ENCODE data around the gene BBS9.

Gene BBS9

DNA sequence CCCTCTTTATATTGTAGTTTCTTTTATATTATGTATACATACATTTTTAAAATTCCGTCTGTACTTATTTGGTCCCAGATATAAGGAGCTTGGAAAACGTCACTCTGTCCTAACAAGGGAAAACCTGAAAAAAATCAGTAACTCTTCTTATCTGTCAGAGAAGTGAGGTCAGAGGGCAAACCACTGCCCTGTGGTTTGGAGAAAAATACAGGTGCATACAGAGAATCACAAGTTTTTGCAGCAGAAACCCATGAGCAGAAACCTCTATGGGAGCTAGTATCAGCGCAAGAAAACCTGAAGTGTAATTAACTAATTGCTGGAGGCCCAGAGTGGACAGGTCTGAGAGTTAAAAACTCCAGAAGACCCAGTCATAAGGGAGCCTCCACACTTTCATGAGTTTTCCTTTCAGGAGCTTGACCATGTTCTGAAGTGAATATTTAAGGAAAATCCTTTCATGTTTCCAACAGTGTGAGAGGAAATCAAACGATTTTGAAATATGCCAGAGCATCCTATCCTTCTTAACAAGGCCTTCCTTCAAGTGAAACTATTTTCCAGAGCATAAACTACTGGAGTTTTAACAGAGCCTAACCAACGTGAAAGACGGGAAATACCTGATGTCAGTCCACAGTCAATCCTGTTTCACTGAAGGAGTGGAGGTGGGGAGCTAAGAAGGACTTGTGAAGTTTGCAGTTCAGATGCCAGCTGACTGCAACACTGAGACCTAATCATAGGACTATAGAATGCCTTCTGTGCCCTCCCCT lies 485.2 kb downstream of the BBS9 start:
- no peak for DNase-seq (ENCODE audit: low read depth)

DNA sequence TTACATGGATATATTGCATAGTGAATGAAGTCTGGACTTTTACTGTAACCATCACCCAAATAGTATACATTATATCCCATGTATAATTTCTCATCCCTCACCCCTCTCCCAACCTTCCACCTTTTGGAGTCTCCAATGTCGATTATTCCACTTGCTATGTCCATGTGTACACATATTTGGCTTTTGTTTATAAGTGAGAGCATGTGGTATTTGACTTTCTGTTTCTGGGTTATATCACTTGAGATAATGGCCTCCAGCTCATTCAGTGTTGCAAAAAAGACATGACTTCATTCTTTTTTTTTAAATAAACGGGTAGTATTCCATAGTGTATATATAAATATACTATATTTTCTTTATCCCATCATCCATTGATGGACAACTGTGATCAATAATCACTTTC lies 487.4 kb downstream of the BBS9 start:
- no peak for DNase-seq (ENCODE audit: low read depth)

DNA sequence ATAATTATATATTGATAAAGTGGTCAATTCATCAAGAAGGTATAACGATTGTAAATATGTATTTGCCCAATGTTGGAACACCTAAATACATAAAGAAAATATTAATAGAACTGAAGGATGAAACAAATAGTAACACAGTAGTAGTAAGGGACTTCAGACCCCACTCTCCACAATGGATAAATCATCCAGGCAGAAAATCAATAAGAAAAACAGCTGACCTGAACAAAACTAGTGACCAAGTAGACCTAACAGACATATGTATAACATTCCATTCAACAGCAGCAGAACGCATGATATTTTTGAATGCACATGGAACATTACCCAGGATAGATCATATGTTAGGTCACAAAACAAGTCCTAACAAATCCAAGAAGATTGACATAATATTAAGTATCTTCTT lies 489.9 kb downstream of the BBS9 start:
- no peak for DNase-seq (ENCODE audit: low read depth)

DNA sequence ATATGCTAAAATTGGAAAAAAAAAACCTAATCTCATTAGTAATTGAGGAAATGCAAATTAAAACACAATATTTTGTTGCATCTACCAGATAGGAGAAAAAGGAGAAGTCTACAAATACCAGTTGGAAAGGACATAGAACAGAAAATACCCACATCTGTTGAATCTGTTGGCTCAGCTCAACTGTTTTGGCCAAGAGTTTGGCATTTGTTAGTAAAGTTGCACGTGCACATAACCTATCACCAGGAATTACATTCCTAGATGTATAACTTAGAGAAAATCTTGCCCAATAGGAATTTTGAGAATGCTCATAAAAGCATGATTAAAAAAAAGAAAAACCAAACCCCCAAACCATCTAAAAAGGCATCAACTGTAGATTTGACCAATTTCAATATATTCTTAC lies 493.9 kb downstream of the BBS9 start:
- no peak for DNase-seq (ENCODE audit: low read depth)

DNA sequence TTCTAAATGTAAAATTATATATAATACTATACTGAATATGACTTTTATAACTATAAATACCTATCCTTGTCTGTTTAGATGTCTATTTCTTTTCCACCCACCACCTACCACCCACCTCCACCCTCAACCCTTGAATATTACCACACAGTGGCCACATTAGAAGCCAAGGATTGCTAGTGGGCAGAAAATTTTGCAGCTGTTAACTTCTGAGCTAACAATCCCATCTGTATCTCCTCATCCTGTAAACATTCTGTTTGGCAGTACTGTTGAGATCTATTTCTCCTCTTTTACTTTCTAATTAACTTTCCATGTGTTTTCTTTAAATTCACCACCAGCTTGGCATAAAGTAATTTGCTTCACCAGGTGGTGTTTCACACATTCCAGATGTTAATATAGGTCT lies 494.9 kb downstream of the BBS9 start:
- no peak for DNase-seq (ENCODE audit: low read depth)

DNA sequence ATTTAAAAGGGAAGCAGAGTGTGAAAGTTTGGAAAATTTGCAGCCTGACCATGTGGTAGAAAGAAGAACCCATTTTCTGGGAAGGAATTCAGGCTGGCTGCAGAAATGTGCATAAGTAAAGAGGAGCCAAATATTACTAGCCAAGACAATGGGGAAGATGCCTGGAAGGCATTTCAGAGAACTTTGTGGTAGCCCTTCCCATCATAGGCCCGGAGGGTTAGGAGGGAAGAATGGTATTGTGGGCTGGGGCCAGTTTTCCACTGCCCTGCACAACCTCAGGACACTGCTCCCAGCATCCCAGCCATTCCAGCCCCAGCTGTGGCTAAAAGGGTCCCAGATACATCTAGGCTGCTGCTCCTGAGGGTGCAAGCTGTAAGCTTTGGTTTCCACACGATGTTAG lies 497.5 kb downstream of the BBS9 start:
- no peak for DNase-seq (ENCODE audit: low read depth)

DNA sequence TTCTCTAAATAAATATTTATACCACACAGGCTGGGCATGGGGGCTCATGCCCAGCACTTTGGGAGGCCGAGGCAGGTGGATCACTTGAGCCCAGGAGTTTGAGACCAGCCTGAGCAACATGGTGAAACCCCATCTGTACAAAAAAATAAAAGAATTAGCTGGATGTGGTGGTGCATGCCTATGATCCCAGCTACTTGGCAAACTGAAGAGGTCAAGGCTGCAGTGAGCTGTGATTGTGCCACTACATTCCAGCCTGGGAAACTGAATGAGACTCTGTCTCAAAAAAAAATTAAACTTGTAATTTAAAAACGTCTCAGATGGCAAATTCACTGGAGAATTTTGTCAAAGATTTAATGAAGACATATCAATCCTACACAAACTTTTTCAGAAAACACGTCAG lies 498.4 kb downstream of the BBS9 start:
- DNase-seq (ENCODE audit: low read depth): no peak

DNA sequence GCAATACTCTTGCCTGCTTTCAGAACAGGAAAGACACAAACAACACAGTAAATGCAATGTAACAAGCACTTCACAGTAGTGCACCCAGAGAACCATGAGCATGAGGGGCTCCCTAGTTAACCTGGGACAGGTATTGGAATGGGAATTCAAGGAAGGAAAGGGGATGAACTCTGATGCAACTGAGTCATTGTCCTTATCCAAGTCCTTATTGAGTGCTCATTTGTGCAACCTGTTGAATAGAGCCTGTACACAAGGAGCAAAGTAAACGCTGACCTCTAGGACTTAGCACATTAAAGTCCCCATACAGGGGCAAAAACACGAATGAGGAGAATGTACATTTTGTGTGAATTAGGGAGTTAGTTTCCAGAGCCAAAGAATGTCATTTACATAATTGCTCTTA lies 499.5 kb downstream of the BBS9 start:
- no peak for DNase-seq (ENCODE audit: low read depth)

DNA sequence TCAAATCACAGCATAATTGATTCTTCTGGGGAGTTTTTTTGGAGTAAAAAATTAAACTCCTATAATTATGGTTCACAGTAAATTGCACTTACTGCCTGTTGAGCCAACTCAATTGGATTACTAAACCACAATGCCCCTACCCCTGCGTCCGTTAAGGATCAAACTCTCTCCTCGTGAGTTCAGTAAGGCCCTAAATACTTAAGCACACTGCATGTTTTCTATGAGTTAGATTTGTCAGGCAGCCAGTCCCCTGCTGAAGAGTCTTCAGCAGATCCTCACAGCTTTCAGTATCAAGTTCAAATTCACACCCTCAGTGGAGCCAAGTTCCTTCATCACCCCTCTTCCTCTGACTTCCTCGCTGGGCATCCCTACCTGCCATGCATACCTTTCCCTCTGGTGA lies 501.0 kb downstream of the BBS9 start:
- DNase-seq (ENCODE audit: low read depth): no peak

DNA sequence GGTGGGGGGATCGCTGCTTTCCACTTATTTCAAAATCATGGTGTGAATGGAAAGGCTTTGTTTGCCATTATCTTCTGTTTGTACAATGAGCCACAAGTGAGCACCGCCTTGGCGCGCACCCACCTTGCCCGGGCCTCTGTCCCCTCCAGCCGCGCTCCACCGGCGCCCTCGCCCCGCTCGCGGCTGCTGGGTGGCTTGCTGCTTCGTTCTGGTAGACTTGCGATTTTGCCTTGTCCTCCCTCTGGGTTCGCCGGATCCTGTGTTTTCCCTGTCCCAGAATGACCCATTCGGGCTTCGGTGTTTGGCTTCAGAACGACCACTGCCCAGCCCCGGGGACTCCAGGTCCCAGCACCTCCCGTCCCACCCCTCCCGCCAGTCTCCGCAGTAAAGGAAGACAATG lies 503.0 kb downstream of the BBS9 start:
- DNase-seq (ENCODE audit: low read depth): no peak

DNA sequence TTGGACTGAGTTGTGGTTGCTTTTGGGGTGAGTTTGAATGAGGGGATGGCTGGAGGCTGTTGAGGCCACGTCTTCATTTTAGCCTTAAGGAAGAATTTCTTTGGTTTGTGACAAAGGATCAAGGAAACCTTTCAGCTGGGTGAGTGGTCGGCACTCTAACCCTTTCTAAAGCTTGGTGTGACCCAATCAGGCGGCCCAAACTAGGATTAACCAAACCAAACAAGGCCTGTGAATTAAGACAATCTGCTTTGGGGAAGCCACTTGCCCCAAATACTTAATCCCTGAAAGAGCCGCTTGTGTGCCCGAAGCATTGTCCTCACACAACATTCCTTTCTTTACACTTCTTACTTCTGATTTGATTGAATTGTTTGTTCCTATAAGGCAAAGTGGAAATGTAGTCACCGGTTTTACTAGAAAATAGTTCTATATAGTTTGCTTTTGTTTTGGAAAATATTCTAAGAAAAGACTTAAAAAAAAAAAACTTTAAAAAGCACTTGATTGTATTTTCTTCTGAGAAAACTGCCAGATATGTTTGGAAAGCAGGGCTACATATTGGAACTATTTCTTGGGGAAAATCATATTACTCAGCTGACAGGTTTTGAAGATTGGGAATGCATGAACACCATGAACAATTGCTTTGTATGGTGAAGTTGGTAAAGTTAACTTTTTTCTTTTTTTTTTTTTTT lies 503.6 kb downstream of the BBS9 start:
- DNase-seq (ENCODE audit: low read depth): no peak

DNA sequence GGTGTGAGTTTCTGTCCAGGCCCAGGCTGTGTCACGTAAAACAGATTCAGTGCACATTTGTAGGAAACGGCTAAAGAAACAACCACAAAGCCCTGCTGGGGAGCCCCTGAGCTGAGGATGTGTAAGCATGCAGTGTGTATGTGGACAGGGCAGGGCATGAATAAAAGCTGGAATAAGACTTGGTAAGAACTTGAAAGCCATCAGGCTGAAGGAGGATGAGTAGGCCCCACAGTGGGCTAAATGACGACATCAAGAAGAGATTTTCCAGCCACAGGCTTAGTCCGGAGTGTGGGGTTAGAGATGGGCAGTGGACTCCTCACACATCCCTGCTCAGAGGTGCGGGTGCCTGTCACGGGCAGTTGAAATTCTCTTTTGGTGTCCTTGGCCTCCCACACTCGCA lies 505.2 kb downstream of the BBS9 start:
- no peak for DNase-seq (ENCODE audit: low read depth)

DNA sequence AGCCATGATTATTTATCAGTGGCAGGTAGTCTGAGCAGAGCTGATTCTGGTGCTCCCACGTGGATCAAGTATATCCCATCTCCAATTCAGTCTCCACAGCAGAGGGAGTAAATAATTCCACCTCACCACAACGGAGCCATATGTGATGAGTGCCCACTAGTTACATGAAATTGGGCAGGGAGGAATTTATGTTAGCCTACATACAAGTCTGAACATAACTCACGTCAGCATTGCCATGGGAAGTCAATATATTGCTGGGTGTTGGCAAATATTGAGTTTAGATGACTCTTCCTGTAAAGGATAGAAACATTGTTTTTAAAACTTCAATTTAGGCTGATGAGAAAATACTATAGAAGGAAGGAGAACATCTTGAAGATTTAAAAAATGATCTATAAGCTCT lies 507.0 kb downstream of the BBS9 start:
- DNase-seq (ENCODE audit: low read depth): no peak

DNA sequence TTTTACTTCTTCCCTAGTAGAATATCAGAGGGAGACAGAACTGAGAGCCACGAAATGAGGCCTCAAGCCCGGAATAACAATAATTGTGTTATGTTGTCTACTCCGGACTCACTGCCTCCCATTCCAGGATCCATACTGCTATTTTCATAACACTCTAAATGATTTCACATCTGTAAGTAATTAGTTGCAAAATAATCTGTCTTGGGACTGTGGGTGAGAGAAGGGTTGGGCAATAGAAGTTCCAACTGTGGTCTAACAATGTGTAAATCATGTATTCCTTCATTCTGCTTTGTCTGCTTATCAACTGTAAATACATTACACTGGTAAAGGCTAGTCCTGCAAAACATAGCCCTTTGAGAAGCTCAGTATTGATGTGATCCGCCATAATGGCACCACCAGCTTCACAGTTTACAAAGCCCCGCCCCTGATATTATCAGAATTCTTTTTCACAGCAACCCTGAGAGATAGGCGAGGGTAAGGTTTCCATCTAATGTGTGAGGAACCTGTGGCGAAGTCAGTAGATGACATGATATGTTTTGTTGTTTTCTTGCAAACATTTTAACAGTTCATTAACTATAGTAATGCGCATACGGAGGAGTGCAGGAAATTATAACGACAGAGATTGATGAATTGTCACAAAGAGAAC lies 510.3 kb downstream of the BBS9 start:
- no peak for DNase-seq (ENCODE audit: low read depth)

DNA sequence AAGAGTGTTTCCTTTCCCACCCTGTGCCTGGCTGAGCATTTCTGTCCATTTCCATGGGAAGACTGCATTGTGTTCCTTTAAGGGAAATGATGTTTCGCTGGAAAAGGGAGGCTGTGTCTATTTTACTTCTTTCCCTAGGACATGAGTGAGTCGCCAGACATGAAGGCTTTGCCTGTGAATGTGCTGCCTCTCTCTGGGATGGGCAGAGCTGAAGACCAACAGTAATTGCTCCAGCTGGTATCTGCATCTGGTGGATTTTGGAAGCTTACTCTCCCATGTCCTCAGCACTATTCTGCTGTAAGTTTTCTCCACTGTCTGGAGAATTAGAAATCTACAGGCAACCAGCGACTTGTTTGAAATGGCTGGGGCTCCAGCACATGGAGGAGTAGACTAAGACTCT lies 511.4 kb downstream of the BBS9 start:
- DNase-seq (ENCODE audit: low read depth): no peak

DNA sequence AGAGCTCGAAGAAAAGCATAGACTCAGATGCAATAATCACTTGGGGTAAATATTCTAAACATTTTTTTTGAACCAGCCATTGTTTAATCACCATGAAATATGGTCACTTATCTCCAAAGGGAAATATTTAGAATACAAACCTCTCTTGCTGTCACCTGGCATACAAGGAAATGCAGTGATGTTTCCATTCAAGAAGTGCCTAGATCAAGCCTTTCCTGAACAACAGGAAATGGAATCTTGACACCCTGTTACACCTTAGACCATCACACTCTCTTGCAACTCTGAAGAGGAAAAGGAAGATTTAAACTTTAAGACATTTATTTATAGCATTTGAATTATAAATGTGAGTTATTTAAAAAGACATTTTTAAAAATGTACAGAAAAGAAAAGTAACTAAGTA lies 512.9 kb downstream of the BBS9 start:
- no peak for DNase-seq (ENCODE audit: low read depth)

DNA sequence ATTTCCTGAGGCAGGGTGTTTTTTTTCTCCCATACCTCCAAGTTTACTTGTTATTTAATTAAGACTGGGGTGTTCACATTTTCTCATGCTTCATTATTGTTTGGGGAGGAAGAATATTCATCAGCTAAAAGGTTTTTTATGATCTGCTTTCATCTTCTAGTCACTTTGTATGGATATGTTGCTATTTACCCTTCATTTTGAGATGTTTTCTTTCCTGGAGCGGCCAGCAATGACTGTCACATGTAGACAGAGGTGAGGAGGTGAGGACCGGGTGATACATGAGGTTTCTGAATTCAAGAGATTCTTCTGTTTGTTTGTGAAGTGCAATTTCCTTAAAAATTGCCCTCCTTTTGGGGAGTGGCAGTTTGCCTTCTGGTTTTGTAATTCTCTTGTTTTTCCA lies 514.2 kb downstream of the BBS9 start:
- DNase-seq (ENCODE audit: low read depth): no peak

DNA sequence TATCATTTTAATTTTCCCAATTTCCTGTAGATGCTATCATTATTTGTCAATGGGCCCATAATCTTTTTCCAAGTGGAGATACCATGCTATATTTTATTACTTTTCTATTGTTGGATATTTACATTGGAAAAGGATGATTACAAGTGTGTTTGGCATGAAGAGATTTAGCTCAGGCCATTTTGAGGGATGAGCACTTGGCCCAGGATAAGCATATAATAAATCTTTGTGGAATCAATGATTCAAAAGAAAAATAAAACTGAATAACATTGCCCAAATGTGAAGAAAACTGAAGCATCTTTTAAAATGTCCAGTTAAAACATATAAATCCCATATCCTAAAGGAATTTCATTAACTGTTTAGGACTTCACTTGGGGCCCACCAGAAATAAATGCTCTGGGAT lies 515.1 kb downstream of the BBS9 start:
- no peak for DNase-seq (ENCODE audit: low read depth)

DNA sequence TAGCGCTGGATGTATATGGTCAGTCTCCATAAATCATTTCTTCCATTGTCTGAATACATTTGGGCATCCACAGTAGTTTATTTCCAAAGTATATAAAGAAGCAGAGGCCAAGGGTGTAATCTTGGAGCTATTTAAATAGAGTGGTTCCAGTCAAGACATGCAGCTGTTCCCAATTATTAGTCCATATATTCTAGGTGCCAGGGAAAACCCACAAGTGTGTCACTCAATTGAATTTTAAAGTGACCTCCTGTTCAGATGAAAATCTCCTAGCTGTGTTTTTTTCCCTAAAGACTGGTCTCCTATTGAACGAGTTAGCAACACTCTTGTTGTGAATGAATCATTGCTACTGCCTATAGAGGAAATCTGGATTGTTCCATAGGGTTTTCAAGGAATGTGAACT lies 515.7 kb downstream of the BBS9 start:
- no peak for DNase-seq (ENCODE audit: low read depth)

DNA sequence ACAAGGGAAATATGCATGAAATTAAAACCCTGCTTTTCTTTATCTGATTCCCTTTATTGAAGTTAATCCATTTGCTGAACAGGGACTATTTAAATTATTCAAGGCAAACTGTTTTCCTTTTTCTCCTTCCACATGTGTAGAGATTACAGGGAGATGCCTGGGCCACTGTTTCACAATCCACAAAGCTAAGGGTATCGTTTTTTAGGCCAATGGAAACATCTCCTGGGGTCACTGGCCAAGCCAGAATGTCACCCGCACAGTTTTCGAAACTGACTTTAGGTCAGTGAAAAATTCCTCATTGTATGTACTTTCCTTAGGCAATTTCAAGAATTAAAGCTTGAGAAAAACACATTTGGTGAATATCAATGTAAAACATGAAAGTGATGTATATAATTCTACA lies 516.8 kb downstream of the BBS9 start:
- no peak for DNase-seq (ENCODE audit: low read depth)

DNA sequence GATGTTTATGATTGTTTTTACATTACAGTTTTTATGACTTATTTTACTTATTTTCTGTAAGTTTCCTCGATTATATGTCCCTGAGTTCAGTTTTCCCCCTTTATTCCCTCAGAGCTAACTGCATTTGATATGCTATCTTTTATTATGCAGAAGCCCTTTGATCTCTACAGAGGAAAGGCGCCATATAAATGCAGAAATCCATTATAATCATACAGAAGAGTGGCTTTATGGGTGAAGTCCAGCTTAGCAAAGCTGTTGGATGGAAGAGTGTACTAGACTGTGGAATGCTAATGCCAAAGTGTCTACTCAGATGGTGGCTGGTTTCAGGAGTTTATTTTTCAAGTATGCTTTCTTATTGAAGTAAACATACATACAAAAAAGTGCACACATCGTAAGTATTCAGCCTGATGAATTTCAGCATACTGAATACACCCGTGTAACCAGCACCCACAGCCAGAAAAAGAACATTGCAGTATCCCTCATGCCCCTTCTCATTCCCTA lies 517.6 kb downstream of the BBS9 start:
- no peak for DNase-seq (ENCODE audit: low read depth)

DNA sequence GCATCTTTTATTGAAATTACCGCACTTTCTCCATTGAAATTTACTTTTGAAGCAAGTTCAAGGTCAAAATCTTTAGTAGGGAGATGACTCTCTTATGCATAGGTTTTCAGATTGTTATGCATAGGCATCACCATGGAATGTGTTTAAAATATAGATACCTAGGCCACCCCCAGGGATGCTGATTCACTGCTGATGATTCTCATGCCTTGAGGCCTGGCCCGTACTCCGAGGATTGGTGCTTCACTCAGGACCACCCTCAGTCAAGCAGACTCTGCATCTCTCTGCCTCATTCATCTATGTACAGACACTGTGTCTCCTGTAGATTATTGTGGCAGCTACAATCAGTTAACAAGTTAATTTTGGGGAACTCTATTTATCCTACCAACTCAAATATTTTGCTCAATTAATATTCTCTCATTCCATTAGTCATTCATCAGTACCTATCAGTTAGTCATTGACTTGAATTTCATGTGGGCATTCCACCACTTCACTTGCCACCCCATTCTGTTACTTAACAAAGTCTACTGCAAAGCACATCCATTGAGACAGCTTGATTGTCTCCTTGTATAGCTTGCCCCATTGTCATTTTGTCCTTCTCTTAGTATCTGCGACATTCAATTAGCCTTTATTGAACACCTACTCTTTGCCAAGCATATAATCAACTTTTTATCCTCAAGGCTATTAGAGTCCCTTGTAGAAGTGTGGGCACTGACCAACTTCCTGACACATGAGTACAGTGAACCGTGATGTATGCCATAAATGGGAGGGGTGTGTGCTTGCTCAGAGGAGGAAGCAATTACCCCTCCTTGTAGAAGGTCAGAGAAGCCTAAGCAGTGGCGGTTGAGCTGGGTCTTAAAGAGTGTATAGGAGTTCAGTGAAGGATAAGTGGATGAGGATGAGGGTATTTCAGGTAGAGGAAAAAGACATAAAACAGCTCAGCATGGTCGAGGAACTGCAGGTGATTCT lies 520.4 kb downstream of the BBS9 start:
- DNase-seq (ENCODE audit: low read depth): no peak
